GM12878 (cell line): ENCODE measurements around the gene CIAO2A. TPM values are rescaled to one million over a fixed set of nuclear protein-coding genes. Genes with fewer than 3 reads are reported as not detected.

Source experiments
- BCLAF1 ChIP-seq: fragments of 450-650 bp; IDR thresholded peaks from 2 replicates; pipeline ENCODE4 v1.6.1; 2017; ENCODE audit warnings: antibody characterized with exemption, mild to moderate bottlenecking, moderate library complexity
- CREB1 ChIP-seq: IDR thresholded peaks from 2 replicates; pipeline ENCODE4 v1.6.1; 2012; ENCODE audit warnings: low read depth, mild to moderate bottlenecking, inconsistent platforms
- EGR1 ChIP-seq, 2 experiments: IDR thresholded peaks; 1 replicate in 1 of 2; 2 replicates in 1 of 2; pipeline ENCODE4 v1.6.1; 2011 to 2012; ENCODE audit warnings: low read depth in 2 of 2, low read length in 2 of 2, borderline replicate concordance in 1 of 2, mild to moderate bottlenecking in 1 of 2, moderate library complexity in 1 of 2
- FOS ChIP-seq: IDR thresholded peaks from 3 replicates; pipeline ENCODE4 v1.6.1; 2011; ENCODE audit warnings: borderline replicate concordance; ENCODE audit not compliant: insufficient read length; ENCODE audit errors: extremely low read depth
- LARP7 ChIP-seq: fragments of 450-650 bp; IDR thresholded peaks from 2 replicates; pipeline ENCODE4 v1.6.1; 2017; ENCODE audit warnings: mild to moderate bottlenecking
- PBX3 ChIP-seq: IDR thresholded peaks from 2 replicates; pipeline ENCODE4 v1.6.1; 2011; ENCODE audit warnings: mild to moderate bottlenecking, low read depth, low read length, moderate library complexity; ENCODE audit not compliant: insufficient replicate concordance
- REST ChIP-seq: IDR thresholded peaks from 2 replicates; pipeline ENCODE4 v1.6.1; 2012; ENCODE audit warnings: mild to moderate bottlenecking, low read depth, low read length
- RFX5 ChIP-seq: IDR thresholded peaks from 2 replicates; pipeline ENCODE4 v1.6.1; 2011; ENCODE audit warnings: low read depth, low read length, improper control_type of control experiment
- STAT1 ChIP-seq: fragments of 450-650 bp; conservative IDR thresholded peaks from 2 replicates; pipeline ENCODE4 v1.6.1; 2014; ENCODE audit warnings: antibody characterized with exemption, mild to moderate bottlenecking
- USF1 ChIP-seq: IDR thresholded peaks from 2 replicates; pipeline ENCODE4 v1.6.1; 2011; ENCODE audit warnings: borderline replicate concordance, low read depth, mild to moderate bottlenecking, moderate library complexity, mixed read lengths, low read length; ENCODE audit not compliant: insufficient read depth; ENCODE audit errors: extremely low read length
- ZNF384 ChIP-seq: IDR thresholded peaks from 2 replicates; pipeline ENCODE4 v1.6.1; 2012; ENCODE audit warnings: low read depth, mild to moderate bottlenecking, low read length, improper control_type of control experiment, borderline replicate concordance
- polyA plus RNA-seq, 11 experiments: library from polyadenylated mRNA; depleted of rRNA in 4 of 11; unstranded in 6 of 11; stranded (reverse) in 5 of 11; fragments of >200 nt; fragmentation: Nextera tagmentation in 4 of 11; fragmentation: Illumina TruSeq in 1 of 11; extraction: Ambion mirVana in 4 of 11; extraction: Trizol in 1 of 11; gene quantifications; 1 replicate in 1 of 11; 2 replicates in 10 of 11; pipeline versions ENCODE4 v1.2.1 to v1.2.3, GENCODE V29; 2011 to 2016; ENCODE audit warnings: inconsistent platforms in 2 of 11, missing spikeins in 2 of 11, low read depth in 1 of 11
- total RNA-seq, 4 experiments: library from RNA; depleted of rRNA in 3 of 4; stranded (reverse); fragments of >200 nt in 3 of 4; fragmentation: Illumina TruSeq in 1 of 4; extraction: Trizol in 1 of 4; gene quantifications; 2 replicates each; pipeline versions ENCODE4 v1.2.1 to v1.2.3, GENCODE V29; 2013 to 2021

Gene CIAO2A
- total and polyA plus RNA-seq, 10 of the 15 experiments (the other 5 are each of a cell fraction or from before 2014, with no cell fraction given) = 94.5 to 400 (median 204) TPM

- TF ChIP-seq BCLAF1 (no peak), ZNF384 (no peak), FOS (no peak), PBX3 (no peak), STAT1 (no peak), CREB1 (no peak), LARP7 (no peak), RFX5 (no peak), REST (no peak), EGR1 (IDR thresholded peaks at IDR 0.05; ENCODE audit: borderline replicate concordance in 1 of 2, low read depth in 2 of 2, low read length in 2 of 2) (no peak), USF1 (no peak)
Observed at GRCh38 chr15:64137226-64137833, 43.7 kb upstream of the CIAO2A start (continued).
